Measurements from ENCODE around the gene SLC35A3.
"Not testable (repeated sequence)": the region's sequence is repeated elsewhere in the genome, so short reads cannot be mapped to it uniquely, and the experiment has no call there.

Gene SLC35A3

DNA sequence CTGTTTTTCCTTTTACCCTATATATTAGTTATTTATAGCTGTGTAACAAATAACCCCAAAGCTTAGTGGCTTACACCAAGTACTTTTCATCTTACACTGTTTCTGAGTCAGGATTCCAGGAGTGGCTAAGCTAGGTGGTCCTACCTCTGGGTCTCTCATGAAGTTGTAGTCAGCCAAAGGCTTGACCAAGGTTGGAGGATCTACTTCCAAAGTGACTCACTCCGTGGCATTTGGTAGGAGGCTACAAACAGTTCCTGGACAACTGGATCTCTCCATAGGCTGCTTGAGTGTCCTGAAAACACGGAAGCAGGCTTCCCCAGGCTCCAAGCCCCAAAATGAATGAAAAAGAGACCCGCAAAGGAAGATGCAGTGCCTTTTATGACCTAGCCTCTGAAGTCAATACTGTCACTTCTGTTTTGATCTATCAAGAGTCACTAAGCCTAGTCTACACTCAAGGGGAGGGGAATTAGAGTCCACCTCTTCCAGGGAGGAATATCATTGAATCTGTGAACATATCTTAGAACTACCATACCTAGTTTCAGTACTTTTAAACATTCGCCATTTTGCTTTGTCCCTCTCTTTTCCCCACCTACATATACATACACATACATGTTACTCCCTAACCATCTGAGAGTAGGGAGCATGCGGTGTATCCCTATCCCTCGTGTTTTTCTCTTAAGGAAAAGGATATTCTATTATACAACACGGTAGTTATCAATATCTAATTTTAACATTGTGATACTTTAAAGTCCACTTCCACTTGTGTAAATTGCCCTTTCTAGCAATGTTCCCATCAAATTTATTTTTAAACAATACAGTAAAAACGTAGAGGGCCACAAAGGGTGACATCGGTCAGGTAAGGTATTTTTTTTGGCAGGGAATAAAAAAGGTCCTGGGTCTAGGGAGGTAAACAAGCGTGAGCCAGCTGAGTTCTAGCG, 67.2 kb downstream of the SLC35A3 start:
- no peak for DNase-seq

DNA sequence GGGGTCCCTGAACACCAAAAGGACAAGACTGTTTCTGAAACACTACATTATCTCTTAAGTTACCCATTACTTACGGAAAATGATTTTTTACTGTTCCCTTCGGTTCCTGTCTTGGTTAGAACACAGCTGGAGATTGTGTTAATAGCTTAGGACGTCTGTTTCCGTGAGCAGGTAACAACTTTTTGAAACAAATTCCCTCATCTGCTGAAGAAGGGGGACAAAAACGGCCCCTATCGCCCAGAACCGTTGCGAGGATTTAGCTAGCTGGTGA, 67.8 kb downstream of the SLC35A3 start:
- DNase-seq, result no peak

DNA sequence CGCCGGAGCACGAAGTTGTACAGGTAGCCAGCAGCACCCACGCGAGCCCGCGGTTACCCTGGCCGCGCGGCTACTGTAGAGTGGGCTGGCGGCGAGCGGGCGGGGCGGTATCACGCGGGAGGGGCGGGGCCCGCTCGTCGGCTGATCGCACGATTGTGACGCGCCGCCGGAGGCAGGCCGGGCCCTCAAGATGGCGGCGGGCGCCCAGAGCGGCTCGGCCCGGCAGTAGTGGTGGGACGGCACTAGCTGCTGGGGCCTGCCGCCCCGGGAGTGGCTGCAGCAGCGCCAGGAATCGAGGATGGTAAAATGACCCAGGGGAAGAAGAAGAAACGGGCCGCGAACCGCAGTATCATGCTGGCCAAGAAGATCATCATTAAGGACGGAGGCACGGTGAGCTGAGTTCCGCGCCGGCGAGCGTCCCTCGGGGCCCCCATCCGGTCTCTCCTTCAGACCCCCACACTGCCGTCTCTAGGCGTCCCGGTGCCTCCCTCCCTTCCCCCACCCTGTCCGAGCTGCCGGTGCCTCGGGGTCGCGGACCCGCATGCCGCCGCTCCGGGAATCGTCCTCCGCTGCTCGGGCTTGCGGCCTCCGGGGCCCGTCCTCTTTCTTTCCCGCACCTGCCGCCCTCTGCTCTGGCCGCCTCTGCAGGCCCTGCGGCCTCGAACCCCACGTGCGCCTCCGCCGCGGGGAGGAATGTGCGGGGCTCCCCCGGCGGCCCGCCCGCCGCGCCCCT, 68.3 kb downstream of the SLC35A3 start:
- DNase-seq, result peak; percentile 34

DNA sequence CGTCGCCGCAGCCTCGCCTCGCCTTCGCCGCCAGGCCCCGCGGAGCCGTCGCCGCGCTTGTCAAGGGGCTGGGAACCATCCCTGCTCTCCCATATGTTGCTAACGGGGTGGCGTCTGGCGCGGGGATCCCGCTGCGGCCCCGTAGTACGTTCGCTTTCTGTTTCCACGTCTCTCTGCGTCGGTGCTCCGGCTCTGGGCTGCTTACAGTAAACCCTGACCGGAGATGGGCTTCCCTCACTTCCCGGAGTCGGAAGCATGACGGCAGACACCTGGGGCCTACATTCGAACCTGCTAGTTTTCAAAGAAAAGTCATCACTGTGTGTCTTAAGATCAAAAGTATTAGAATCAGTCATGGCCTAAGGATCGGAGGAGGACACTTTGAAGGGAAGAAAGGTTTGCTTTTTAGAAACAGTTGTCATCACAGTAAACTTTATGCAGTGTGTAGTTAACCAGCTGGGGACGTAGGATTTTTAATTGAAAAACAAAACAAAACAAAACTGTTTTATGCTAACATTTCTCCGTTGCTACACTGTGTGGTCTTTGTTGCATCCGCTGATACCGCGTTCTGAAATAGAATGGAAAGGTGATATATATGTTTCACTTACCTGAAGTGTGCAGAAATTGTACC, 69.0 kb downstream of the SLC35A3 start:
- peak; percentile 33 for DNase-seq

DNA sequence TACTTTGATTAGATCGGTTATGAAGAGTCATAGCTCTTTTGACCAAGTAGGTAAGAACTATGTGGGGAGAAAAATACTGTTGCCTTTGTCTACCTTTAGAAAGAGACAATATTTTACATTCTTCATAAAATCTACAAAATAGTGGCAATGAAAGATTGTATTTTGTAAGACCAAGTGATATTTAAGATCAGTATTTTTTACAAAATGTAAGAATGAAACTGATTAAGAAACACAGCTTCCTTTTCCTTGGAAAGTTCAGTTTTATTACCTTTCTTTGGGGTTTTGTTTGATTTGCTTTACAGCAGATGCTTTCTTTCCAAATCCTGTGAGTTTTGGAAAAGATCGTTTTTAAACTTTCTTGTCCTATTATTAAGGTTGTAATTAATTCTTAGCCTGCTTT, 69.8 kb downstream of the SLC35A3 start:
- no peak for DNase-seq

DNA sequence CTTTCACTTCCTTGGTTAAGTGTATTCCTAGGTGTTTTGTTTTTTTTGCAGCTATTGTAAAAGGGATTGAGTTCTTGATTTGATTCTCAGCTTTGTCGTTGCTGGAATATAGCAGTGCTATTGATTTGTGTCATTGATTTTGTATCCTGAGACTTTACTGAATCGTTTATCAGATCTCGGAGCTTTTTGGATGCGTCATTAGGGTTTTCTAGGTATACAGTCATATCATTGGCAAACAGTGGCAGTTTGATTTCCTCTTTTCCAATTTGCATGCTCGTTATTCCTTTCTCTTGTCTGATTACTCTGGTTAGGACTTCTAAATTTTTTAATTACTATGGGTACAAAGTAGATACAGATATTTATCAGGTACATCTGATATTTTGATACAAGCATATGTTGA, 75.4 kb downstream of the SLC35A3 start:
- DNase-seq, result no peak

DNA sequence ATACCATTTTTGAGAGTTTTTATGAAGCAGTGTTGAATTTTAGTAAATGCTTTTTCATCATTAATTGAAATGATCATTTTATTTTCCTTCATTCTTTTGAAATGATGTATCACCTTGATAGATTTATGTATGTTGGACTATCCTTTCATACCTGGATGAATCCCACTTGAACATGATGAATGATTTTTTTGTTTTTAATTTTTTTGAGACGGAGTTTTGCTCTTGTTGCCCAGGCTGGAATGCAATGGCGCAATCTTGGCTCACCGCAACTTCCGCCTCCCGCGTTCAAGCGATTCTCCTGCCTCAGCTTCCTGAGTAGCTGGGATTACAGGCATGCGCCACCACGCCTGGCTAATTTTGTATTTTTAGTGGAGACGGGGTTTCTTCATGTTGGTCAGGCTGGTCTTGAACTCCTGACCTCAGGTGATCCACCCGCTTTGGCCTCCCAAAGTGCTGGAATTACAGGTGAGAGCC, 77.5 kb downstream of the SLC35A3 start:
- DNase-seq, result not testable (repeated sequence)

DNA sequence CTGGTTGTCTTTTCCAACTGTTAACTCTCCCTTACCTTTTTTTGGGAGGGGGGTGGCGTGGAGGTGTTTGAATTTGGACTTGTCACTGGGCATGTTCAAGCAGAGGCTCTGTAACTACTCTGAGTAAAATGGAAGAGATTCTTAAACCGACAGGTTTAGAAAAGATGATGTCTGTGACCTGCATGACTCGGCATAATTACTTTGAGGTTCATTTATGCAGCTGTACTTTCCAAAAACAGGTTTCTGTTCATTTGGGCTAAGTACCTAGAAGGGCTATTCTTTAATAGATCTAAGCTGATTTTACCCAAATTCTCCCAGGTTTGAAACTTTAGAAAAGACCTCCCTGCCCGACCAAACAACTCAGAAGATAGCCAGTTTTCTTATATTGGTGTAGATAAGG, 80.3 kb downstream of the SLC35A3 start:
- DNase-seq, result no peak

DNA sequence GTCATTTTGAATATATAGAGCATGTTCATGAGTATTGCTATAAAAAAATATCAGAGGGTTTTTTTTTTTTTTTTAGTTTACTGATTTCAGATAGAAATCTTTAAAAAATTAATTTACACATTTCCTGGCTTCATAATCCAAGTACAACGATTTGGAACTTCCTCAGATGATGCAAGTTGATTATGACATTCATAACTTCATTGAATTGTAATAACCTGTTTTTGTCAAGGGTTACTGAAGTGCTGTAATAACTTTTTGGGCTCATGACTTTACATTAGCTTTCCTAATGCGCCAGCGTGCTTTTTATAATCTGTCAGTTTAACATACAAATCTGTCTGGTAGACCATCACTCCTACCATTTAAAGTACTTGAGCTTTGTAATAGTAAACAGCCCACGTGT, 81.6 kb downstream of the SLC35A3 start:
- DNase-seq, result no peak

DNA sequence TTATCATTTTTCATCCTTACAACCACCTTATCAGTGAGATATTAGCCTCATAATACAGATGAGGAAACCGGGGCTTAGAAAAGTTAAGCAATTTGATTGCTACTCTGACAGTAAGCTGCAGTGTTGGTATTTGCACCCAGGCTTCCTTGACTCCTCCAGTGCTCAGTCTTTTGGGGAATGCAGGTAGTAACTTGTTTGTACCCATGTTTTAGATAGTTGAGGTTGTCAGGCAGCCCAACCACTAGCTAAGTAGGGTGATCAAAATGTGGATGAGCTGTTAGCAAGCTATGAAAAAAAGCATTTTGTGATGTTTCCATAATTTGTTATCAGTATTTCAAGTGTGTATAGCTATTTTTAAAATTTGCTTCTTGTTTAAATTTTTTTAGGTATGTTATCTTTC, 82.1 kb downstream of the SLC35A3 start:
- no peak for DNase-seq

DNA sequence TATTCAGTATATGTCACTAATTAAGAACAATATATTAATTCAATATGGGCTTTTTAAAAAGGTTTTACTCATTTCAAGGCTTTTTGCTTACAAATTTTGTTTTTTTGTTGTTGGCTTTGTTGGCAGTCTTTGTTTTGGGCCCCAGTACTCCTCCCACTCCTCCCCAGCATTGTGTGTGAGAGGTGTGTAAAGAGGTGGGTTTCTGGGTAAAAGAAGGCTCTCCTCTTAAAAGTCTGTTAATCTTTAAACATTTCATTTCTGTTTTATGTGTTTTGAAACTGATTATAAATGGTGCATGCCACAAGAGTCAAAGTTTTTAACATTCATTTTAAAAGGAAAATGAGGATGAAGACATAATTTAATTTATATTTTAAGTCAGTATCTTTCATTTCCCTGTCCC, 83.3 kb downstream of the SLC35A3 start:
- no peak for DNase-seq

DNA sequence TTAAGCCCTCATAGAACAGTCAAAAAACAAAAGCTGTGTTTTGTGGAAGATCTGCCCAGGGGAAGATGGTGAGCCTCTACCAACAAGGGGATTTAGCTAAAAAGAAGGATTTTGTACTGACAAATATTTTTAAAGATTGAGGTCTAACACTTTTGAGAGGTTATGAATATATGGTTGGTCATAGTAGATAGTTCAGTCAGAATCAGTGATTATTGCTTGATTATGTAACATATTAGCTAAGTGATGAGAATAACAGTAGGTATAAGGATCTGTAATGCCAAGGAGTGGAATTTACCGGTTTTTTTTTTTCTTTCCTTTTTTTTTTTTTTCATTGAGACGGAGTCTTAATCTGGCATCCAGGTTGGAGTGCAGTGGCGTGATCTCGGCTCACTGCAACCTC, 83.9 kb downstream of the SLC35A3 start:
- no peak for DNase-seq

DNA sequence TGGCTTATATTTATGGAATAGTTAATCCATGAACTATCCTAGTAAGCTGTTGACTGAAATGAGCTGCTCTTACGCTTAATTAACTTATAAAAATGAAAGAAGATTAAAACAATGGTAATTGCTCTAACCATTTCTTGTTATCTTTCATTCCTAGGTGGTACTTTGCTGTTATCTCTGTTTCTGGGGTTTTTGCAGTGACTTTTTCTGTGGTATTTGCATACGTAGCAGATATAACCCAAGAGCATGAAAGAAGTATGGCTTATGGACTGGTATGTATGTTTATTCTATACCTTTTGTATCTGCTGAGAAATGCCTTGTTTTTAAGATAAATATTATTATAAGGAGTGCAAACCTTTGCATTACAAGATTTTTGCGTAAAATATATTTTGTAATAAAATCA, 91.9 kb downstream of the SLC35A3 start:
- no peak for DNase-seq

DNA sequence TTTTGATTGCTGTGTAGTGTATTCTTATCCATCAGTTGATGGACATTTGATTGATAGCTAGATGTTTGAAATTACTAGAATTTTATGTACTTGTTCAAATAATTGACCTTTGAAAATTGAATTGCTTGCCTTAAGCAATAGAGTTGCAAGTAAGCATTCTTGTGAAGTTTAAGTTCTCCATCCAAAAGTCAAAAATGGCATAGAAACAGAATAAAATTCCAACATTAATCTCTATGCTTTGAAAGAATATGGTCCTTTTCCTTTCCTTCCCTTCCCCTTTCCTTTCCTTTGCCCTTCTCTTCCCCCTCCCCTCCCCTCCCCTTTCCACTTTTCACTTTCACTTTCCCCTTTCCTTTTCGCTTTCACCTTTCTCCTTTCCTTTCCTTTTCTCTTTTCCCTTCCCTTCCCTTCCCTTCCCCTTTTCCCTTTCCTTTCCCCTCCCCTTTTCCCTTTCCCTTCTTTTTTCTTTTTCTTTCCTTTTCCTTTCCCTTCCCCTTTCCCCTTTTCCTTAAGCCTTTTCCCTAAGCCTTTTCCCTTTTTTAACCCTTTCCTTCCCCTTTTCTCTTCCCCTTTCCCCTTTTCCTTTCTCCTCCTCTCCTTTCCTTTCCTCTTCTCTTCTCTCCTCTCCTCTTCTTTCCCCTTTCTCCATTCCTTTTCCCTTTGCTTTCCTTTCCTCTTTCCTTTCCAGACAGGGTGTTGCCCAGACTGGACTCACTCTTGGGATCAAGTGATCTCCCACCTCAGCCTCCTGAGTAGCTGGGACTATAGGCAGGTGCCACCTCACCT, 95.6 kb downstream of the SLC35A3 start:
- DNase-seq, result no peak

DNA sequence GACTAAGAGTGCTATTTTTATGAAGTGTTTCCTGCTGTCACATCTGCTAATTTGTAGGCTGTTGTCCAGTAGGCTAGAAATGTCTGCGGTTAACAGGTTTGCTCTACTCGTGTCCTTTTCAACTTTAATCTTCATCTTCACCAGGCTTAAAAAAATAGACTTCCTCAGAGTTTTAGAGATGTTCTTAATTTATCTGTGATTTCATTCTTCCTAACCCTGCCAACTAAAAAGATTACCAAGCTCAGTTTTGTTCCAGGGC, 96.1 kb downstream of the SLC35A3 start:
- DNase-seq, result no peak

DNA sequence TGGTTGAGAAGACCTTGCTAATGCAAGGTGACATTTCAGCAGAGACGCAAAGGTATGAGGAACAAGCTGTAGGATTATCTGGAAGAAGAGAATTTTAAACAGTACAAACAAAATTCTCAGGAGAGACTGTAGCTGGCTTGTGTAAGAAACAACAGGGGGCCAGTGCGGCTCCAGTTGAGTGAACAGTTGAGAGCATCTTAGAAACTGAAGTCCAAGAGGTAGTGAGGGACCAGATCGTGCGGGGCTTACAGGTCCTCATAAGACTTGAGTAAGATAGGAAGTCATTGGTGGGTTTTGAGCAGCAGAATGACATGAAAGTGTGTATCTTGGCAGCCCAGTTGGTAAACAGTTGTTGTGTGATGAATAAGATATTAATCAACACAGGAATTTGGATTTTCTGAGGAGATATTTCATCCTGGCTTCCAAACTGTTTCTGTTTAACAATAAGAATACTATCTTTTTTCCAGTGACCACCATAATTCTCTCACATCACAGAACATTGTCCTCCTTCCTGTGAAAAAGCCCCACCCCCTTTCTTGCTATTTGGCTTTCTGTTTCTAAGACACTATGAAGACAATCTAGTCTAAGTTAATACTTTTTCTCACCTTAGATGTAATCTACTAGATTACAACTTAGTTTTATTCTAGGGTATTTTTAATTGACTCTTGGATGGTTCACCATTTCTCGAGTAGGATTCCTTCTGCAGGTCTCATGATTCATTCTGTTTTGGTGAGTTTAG, 100.6 kb downstream of the SLC35A3 start:
- no peak for DNase-seq

DNA sequence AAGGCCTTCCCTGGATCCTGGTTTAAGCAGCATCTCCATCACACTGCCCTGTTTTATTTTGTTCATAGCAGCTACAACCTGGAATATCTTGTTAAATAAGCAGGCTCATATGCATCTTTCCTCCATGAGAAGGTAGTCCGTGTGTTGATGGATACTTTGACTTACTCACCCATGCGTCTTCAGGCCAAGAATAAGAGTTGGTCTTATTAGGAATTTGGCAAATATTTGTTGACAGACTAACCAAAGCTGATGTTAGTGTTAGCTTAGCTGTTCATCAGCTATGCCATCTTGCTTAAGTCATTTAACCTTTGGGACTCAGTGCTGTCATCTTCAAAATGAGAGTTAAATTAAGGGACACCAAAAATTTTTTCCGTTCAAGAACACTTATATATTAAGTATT, 103.7 kb downstream of the SLC35A3 start:
- no peak for DNase-seq

DNA sequence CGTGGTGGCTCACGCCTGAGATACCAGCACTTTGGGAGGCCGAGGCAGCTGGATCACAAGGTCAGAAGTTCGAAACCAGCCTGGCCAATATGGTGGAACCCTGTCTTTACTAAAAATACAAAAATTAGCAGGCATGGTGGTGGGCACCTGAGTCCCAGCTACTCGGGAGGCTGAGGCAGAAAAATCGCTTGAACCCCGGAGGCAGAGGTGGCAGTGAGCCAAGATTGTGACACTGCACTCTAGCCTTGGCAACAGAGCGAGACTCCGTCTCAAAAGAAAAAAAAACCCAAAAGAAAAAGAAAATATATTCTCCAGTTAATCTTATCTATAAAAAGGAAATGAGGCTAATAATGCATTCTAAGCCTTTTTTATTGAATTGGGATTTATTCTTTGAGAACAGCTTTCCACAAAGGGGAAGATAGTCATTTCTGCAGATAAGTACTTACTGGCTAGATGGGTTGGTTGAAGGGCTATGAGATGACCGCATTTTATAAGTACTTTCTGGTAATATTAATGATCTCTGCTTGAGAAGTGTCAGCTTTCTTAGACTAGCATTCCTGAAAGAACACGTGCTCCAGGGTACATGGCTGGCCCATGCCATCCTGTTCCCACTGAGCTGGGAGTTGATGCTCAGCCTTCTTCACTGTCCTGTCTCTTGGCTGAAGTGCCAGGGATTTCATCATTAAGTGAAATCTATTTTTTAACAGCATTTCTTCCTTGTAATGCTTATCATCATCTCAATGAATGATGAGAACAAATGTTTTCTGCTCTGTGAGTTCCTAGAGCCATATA, 105.0 kb downstream of the SLC35A3 start:
- no peak for DNase-seq

DNA sequence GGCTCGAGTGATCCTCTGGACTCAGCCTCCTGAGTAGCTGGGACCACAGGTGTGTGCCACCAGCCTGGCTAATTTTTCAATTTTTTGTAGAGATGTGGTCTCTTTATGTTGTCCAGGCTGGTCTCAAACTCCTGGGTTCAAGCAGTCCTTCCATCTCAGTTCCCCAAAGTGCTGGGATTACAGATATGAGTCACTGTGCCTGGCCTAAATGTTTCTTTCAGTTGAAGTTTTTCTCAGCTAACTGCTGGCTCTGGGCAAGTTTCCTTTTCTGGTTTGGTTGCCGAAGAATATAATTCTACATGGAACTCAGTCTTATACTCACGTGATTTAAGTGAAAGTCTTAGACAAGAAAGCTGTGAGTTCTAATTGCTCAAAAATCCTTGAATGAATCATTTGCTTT, 106.0 kb downstream of the SLC35A3 start:
- DNase-seq, result no peak

DNA sequence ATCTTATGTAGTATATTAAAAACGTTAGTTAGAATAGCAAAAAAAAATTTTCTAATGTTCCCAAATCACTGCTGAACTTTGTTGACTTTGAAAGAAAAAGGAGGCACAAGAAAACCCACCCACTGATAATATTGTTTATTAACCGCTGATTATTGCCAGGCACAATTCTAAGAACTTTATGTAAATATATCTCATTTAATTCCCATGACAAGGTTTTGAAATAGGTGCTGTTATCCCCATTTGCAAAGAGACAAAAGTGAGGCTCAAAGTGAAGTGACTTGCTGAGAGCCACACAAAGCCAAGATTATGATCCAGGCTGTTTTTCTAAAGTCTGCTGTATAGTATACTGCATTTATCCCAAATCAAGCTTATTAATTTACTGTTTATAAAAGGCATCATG, 106.5 kb downstream of the SLC35A3 start:
- DNase-seq, result no peak

DNA sequence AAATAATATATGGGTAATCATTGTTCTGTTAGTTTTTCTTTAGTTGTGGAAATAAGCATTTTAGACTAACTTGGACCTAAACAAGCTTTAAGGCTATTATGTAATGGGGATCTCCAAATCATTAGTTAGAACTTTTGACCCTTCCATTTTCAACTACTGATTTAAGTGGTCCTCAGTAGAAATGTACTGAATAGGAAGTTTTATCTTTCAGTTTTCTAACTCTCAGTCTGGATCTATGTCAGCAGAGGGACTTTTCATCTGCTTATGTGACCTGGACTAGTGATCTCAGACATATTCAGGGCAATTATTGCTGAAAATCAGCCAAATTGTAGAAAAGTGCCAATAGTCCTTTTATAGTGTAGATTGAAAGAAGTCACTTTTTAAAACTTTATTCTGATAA, 106.9 kb downstream of the SLC35A3 start:
- no peak for DNase-seq

DNA sequence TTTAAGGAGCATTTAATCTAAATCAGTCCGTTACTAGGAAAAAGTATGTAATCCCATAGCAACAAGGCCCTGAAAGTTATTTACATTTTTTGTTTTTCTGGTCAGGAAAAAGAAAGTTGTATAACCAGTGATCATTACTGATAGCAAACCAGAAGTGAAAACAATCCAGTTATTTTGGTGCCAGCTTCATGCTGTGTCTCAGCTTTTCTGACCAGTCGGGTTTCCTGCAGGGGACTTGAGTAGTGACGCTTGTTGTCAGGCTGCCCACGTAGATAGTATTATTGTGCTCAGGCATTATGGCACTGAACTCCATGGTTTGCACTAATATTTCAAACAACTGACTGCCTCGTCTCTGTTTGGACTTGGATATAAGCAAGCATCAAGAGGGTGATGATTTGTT, 107.7 kb downstream of the SLC35A3 start:
- no peak for DNase-seq
